ENCODE results near the gene SLC35D3. TPM values are rescaled to one million over a fixed set of nuclear protein-coding genes. Genes with fewer than 3 reads are reported as not detected.
"Not testable (repeated sequence)": the region's sequence is repeated elsewhere in the genome, so short reads cannot be mapped to it uniquely, and the experiment has no call there.

Gene SLC35D3
- total RNA-seq, 4 donors from 2014 or later = 0.12 TPM; not detected in 3

- WGBS, 2 donors (ENCODE audit: low coverage in 1 of 2) = 65 to 100% methylated on average over 2 to 3 of the region's 7 CpGs
- Histone ChIP-seq H3K9me3 (no peaks in the 10 kb centered on the region), H3K27me3 (no peaks in the 10 kb centered on the region), H3K27ac (no peak overlapping the region), H3K36me3 (no peaks in the 10 kb centered on the region), H3K4me3 (no peak overlapping the region), H3K4me1 (no peaks in the 10 kb centered on the region)
- no peak for TF ChIP-seq EP300 (IDR thresholded peaks at IDR 0.05)
- no peak for TF ChIP-seq POLR2AphosphoS5 (IDR thresholded peaks at IDR 0.05)
- TF ChIP-seq, protein P1, sequence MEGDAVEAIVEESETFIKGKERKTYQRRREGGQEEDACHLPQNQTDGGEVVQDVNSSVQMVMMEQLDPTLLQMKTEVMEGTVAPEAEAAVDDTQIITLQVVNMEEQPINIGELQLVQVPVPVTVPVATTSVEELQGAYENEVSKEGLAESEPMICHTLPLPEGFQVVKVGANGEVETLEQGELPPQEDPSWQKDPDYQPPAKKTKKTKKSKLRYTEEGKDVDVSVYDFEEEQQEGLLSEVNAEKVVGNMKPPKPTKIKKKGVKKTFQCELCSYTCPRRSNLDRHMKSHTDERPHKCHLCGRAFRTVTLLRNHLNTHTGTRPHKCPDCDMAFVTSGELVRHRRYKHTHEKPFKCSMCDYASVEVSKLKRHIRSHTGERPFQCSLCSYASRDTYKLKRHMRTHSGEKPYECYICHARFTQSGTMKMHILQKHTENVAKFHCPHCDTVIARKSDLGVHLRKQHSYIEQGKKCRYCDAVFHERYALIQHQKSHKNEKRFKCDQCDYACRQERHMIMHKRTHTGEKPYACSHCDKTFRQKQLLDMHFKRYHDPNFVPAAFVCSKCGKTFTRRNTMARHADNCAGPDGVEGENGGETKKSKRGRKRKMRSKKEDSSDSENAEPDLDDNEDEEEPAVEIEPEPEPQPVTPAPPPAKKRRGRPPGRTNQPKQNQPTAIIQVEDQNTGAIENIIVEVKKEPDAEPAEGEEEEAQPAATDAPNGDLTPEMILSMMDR (IDR thresholded peaks at IDR 0.05) = no peak
- no peak for TF ChIP-seq POLR2A (IDR thresholded peaks at IDR 0.05)
- no peak for ATAC-seq
Observed at GRCh38 chr6:136968837-136969236, 46.7 kb downstream of the SLC35D3 start.

DNA sequence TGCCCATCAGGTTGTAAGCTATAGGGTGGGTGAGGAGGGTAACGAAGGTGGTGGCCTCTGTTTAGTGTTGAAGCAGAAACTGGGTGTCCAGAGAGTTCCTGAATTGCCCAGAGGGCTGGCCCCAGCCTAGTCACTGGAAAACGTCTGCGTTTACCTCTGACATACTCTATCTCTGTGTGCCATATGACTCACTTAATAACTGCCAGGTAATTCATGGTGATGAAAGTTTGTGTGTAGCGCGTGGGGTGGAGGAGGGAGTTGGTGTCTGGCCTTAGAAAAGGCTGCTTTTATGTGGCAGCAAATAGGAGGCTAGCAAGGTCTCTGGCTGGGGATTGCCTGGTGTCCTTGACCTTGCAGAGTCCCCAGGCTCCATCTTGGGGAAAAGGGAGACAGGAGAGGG is 47.3 kb downstream of the SLC35D3 start:
- Histone ChIP-seq H3K36me3 (no peaks in the 10 kb centered on the region), H3K27me3 (no peaks in the 10 kb centered on the region), H3K4me3 (no peak overlapping the region), H3K27ac (no peak overlapping the region), H3K4me1 (no peaks in the 10 kb centered on the region), H3K9me3 (no peaks in the 10 kb centered on the region)
- ATAC-seq = no peak
- 80 to 89% methylated on average over 3 to 4 of the region's 5 CpGs for WGBS, 2 donors (ENCODE audit: low coverage in 1 of 2)
- TF ChIP-seq, protein P1 (IDR thresholded peaks at IDR 0.05) = no peak
- no peak for TF ChIP-seq EP300 (IDR thresholded peaks at IDR 0.05)
- no peak for TF ChIP-seq POLR2A (IDR thresholded peaks at IDR 0.05)
- TF ChIP-seq POLR2AphosphoS5 (IDR thresholded peaks at IDR 0.05) = no peak

DNA sequence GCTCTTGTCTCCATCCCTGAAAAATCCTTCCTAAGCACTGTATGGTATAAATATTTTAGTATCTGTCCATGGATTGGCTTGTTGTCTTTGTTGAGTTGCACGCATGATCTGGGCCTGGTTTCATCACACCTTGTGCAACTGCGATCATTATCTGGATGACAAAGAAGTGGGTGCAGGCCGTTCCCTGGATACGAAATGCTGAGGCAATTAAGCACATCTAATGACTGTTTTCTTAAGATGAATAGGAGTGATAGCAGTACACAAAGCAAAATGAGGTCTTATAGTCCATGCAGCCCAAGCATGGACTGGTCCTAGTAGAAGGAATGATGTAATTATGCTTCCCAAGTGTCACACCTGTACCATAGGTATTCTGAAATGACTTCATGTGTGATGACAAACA is 47.8 kb downstream of the SLC35D3 start:
- Histone ChIP-seq H3K4me1 (no peaks in the 10 kb centered on the region), H3K36me3 (no peaks in the 10 kb centered on the region), H3K9me3 (no peaks in the 10 kb centered on the region), H3K27me3 (no peaks in the 10 kb centered on the region), H3K4me3 (no peak overlapping the region), H3K27ac (no peak overlapping the region)
- no peak for ATAC-seq
- TF ChIP-seq POLR2A (IDR thresholded peaks at IDR 0.05) = no peak
- TF ChIP-seq EP300 (IDR thresholded peaks at IDR 0.05) = no peak
- TF ChIP-seq, protein P1 (IDR thresholded peaks at IDR 0.05) = no peak
- TF ChIP-seq POLR2AphosphoS5 (IDR thresholded peaks at IDR 0.05) = no peak
- WGBS, 2 donors (ENCODE audit: low coverage in 1 of 2) = 88 to 100% methylated on average over 3 to 4 of the region's 4 CpGs

DNA sequence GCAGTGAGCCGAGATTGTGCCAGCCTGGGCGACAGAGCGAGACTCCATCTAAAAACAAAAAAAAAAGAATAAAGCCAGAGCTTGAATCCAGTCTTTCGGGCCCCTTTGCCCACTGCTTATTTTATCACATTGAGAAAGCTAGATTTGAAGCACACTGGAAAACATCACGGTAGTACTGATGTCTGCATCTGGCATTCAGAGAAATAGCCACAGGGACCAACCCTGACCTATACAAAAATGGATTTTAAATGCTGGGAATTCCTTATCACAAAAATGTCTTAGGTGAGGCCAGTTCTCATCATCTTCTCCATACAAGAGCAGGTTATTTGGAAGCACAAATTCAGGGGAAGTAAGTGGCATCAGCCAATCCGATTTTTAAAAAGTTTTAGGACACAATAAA is 49.5 kb downstream of the SLC35D3 start:
- WGBS, 2 donors (ENCODE audit: low coverage in 1 of 2) = 84 to 91% methylated on average over 6 of the region's 6 CpGs
- ATAC-seq = no peak
- no peaks in the 10 kb centered on the region for H3K9me3 ChIP-seq
- H3K4me3 ChIP-seq = no peak overlapping the region
- no peaks in the 10 kb centered on the region for H3K4me1 ChIP-seq
- H3K27ac ChIP-seq = no peak overlapping the region
- H3K27me3 ChIP-seq = no peaks in the 10 kb centered on the region
- TF ChIP-seq, protein P1 (IDR thresholded peaks at IDR 0.05) = no peak
- TF ChIP-seq EP300 (IDR thresholded peaks at IDR 0.05) = no peak
- TF ChIP-seq POLR2A (IDR thresholded peaks at IDR 0.05) = no peak
- TF ChIP-seq POLR2AphosphoS5 (IDR thresholded peaks at IDR 0.05) = no peak
- no peaks in the 10 kb centered on the region for H3K36me3 ChIP-seq

- WGBS, 2 donors (ENCODE audit: low coverage in 1 of 2) = 83 to 93% methylated on average over 1 to 8 of the region's 8 CpGs
- H3K4me3 ChIP-seq, H3K9me3 ChIP-seq, H3K27me3 ChIP-seq, ATAC-seq, H3K27ac ChIP-seq, H3K36me3 ChIP-seq, H3K4me1 ChIP-seq: not testable (repeated sequence)
Observed at GRCh38 chr6:136973781-136974180, 51.7 kb downstream of the SLC35D3 start.

Small RNAs within 50 kb of the gene (small RNA-seq; reads per million reads assigned to genes)
- gene RF00019 = 0 reads per million in 4 donors
- gene RPL35AP3 = 0 reads per million in 4 donors

Other genes with a start within 250 kb of the SLC35D3 start
- 10 to 100 TPM; 20.8 to 31.7 (median 23.4) TPM for gene MAP3K5, start 129.8 kb upstream of the SLC35D3 start, total RNA-seq
- 10 to 100 TPM in 1 of 4 donors, 1 to 10 TPM in 3; 5.9 to 17.1 (median 6.9) TPM for gene PEX7, start 99.7 kb upstream of the SLC35D3 start, total RNA-seq
- gene IL20RA, start 122.7 kb downstream of the SLC35D3 start, total RNA-seq = 1 to 10 TPM; 2.0 to 3.3 (median 2.3) TPM